SJSA1 (cell line): ENCODE data around the gene ANAPC2. TPM values are rescaled to one million over a fixed set of nuclear protein-coding genes. Genes with fewer than 3 reads are reported as not detected.
A peak's percentile ranks its signal among the peaks of the same experiment; 100 is the strongest.

Source experiments
- DNase-seq, 2 experiments: peaks; one replicate each; pipeline ENCODE4 v3.0.0-alpha.2; 2015 to 2020; ENCODE audit warnings: low spot score in 2 of 2, low read depth in 1 of 2
- H3K27ac ChIP-seq: fragments of 250-450 bp; sonication (Bioruptor Pico); 2 replicates; pipeline ENCODE4 v1.5.1; 2020; ENCODE audit warnings: mild to moderate bottlenecking, moderate library complexity
- H3K27me3 ChIP-seq: fragments of 250-450 bp; sonication (Bioruptor Pico); replicated peaks from 2 replicates; pipeline ENCODE4 v1.5.1; 2020; ENCODE audit warnings: mild to moderate bottlenecking, moderate library complexity
- H3K36me3 ChIP-seq: fragments of 250-450 bp; sonication (Bioruptor Pico); 2 replicates; pipeline ENCODE4 v1.5.1; 2020; ENCODE audit warnings: mild to moderate bottlenecking
- H3K4me1 ChIP-seq: fragments of 250-450 bp; sonication (Bioruptor Pico); replicated peaks from 2 replicates; pipeline ENCODE4 v1.6.1; 2021; ENCODE audit warnings: mild to moderate bottlenecking
- H3K4me3 ChIP-seq: fragments of 250-450 bp; sonication (Bioruptor Pico); 2 replicates; pipeline ENCODE4 v1.5.1; 2020; ENCODE audit warnings: mild to moderate bottlenecking
- H3K9me3 ChIP-seq: fragments of 250-450 bp; sonication (Bioruptor Pico); replicated peaks from 2 replicates; pipeline ENCODE4 v1.5.1; 2020; ENCODE audit warnings: mild to moderate bottlenecking
- total RNA-seq: library from RNA; depleted of rRNA; stranded (reverse); fragments of >200 nt; shearing (Covaris generic); gene quantifications from 2 replicates; pipeline ENCODE4 v1.2.3, GENCODE V29; 2014

ANAPC2 gene
- total RNA-seq, 1 experiment from 2014 or later, result 13.7 TPM

DNA sequence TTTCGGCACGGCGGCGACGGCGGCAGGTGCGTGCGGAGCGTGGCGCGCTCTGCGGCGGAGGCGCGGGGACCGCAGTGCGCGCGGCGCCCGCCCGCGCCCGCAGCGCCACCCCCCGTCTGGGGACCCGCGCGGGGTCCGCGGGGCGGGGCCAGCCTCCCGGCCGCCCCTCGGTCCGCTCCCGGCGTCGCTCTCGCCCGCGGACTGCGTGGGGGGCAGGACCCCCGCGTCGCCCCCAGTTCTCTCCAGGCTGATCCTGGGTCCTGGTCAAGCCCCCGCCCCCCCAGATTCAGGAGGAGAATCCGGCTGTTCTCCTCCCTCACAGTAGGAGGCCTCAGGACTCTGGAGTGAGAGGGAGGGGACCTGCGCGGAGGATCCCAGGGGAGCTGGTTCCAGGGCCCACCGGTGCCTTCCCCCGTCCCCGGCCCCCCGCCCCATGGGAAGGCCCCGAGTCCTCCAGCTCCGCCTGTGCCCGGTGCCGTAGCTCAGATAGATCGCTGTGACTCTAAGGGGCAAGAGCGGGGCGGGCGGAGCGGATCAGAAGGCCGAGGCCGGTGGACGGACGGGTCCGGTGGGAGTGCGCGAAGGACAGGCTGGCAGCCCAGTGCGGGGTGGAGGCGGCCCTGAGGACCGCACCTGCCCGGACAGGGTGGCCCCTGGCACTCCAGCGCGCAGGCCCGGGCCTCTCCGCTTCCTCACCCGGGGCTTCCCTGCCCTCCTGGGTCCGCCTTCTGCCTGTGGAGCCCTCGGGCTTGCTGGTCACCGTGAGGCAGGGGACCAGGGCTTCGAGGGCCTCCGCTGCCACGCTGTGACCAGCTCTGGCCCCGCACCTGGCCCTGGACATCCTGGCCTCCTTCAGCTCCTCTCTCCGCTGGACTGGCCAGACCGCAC lies 34.1 kb upstream of the ANAPC2 start, which contains the start of gene RNF208:
Gene RNF208 (minus strand): TSS at position 51 of the 888 bp plus-strand sequence. CDS start 1,028 bp downstream, outside the sequence.
- H3K4me3 ChIP-seq, result peak within 1 kb of the TSS; percentile 82
- H3K27ac ChIP-seq, result no peak within 1 kb of the TSS
- no peaks in the 10 kb centered on the region for H3K9me3 ChIP-seq
- peaks cover 29% of the 10 kb centered on the region for H3K4me1 ChIP-seq
- no peaks in the 10 kb centered on the region for H3K27me3 ChIP-seq
- H3K36me3 ChIP-seq, result peaks cover 19% of the 10 kb centered on the region
- DNase-seq, result no peak

DNA sequence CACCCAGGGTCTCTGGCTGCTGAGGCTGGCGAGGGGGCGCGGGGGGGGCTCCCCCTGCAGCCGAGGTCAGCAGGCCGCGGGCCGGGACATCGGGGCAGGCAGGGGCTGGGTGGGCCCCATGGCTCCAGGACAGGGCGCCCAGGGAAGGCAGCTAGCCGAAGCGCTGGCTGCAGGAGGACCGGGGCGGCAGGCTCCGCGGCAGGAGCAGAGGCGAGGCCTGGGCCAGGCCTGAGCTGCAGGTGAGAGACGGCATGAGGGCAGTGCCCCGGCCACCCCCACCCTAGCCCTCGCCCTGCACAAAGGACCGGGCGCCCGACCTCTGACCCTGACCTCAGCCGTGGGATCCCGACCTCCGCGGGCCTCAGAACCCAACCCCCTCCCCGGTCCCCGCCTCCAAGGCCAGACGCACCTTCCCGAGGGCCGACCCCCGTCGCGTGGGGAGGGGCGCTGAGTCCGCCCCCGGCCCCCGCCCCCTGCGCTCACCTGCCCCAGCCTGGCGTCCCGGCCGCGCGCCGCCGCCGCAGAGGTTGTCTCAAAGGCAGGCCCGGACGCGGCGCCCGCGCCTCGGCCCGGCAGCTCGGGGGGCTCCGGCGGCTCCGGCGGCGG lies 33.2 kb upstream of the ANAPC2 start:
- Histone ChIP-seq H3K27me3 (no peaks in the 10 kb centered on the region), H3K27ac (no peak overlapping the region), H3K9me3 (no peaks in the 10 kb centered on the region), H3K4me3 (no peak overlapping the region), H3K4me1 (peaks cover 25% of the 10 kb centered on the region), H3K36me3 (peaks cover 21% of the 10 kb centered on the region)
- DNase-seq, result no peak

DNA sequence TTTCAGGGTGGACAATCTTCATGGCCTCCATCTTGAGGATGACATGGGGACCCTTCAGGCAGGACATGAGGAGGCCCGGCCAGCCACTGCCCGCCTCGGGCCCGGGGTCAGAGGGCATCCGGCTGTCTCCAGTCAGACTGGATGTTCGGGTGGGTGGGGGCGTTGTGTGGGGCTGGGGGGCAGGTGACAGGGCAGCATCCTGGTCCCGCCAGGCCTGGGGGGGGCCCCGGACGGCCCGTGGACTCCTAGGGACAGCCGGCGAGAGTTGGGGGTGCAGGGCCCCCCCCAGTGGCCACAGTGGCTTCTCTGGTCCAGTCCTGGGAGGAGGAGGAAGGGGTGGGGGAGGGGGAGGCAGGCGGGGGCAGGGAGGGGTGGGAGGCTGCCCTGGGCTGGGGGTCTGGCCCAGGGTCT lies 32.7 kb upstream of the ANAPC2 start:
- Histone ChIP-seq H3K9me3 (no peaks in the 10 kb centered on the region), H3K27me3 (no peaks in the 10 kb centered on the region), H3K36me3 (peaks cover 26% of the 10 kb centered on the region), H3K4me3 (no peak overlapping the region), H3K4me1 (peaks cover 25% of the 10 kb centered on the region), H3K27ac (no peak overlapping the region)
- DNase-seq, result no peak

DNA sequence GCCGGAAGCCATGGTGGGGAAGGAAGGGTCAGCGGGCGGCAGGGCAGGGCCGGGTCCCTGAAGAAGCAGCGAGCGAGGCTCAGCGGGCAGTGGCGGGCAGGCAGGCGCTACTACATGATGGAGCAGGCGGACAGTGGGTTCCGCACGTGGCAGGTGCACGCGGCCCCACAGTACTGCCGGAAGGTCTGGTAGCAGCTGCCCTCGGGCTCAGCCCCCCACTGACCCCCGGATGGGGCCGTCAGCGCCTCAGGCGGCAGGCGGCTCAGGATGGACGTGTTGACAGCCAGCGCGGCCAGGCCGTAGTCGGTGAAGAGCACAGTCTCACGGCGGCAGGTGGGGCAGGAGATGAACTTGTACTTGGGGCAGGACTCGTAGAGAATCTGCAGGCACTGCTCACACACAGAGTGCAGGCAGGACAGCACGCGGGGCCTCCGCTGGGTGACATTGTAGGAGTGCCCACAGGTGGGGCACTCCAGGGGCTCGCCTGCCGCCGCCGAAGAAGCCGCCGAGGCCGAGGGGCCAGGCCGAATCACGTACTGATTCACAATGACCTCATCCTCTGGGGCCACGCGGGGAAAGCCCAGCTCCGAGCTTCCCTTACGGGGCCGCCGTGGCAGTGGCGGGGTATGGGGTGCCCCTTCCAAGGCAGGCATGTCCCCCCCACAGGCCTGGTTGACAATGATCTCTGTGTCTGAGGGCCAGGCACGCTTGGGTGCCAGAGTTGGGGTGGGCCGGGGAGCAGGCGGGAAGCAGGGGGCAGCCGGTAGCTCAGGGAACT lies 32.1 kb upstream of the ANAPC2 start:
- H3K9me3 ChIP-seq, result no peaks in the 10 kb centered on the region
- no peak for DNase-seq
- H3K4me3 ChIP-seq, result no peak overlapping the region
- peaks cover 25% of the 10 kb centered on the region for H3K4me1 ChIP-seq
- H3K36me3 ChIP-seq, result peaks cover 32% of the 10 kb centered on the region
- no peaks in the 10 kb centered on the region for H3K27me3 ChIP-seq
- no peak overlapping the region for H3K27ac ChIP-seq

DNA sequence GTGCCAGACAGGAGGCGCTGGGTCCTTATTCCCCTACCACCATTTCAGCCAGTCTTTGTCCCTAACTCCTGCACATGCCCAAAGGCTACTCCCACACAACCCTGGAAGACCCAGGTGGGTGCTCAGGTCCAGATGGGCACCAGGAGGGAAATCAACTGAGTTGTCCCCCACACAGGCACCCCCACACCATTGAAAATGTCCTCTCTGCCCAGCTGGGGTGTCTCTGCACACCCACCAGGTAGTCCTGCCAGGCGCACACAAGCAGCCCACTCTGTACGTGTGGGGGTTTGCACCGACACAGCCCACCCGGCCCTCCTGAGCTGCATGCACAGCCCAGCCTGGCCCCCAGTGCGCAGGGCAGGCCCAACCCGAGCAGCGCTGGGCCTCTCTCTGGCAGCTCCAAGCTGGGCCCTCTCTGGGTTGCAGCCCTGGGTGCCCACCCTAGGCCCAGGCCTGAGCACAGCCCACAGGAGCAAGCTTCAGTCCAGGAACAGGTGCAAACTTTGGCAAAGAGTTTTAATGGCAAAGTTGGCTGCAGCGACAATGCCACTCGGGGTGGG lies 31.5 kb upstream of the ANAPC2 start:
- Histone ChIP-seq H3K4me1 (peaks cover 25% of the 10 kb centered on the region), H3K27ac (no peak overlapping the region), H3K9me3 (no peaks in the 10 kb centered on the region), H3K4me3 (no peak overlapping the region), H3K27me3 (no peaks in the 10 kb centered on the region), H3K36me3 (peaks cover 37% of the 10 kb centered on the region)
- no peak for DNase-seq

DNA sequence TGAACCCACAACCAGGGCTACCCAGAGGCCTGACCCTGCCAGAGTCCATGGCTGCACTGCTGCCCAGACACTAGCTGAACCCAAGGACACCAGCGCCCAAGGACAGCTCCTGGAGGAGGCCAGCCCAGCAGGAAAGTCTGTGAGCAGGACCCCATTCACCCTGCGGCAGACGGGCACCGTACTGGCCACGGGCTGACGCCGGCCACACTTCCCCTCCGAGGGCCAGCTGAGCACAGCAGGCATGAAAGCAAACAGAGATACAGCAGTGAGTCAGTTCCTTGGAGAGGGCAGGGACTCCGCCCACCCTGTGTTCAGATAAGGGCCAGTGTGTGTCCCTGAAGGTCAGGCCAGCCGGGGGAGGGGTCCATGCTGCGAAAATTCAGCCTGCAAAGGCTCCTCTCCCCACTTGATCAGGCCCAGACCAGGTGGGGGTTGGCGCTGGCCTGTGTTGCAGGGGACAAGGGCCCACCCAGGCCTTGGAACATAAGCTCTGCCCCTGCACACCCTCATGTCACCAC lies 30.5 kb upstream of the ANAPC2 start:
- DNase-seq, result peak in 1 of 2 experiments; percentile 20
- H3K36me3 ChIP-seq, result peaks cover 47% of the 10 kb centered on the region
- H3K27ac ChIP-seq, result no peak overlapping the region
- H3K4me3 ChIP-seq, result no peak overlapping the region
- no peaks in the 10 kb centered on the region for H3K27me3 ChIP-seq
- no peaks in the 10 kb centered on the region for H3K9me3 ChIP-seq
- H3K4me1 ChIP-seq, result peaks cover 20% of the 10 kb centered on the region

DNA sequence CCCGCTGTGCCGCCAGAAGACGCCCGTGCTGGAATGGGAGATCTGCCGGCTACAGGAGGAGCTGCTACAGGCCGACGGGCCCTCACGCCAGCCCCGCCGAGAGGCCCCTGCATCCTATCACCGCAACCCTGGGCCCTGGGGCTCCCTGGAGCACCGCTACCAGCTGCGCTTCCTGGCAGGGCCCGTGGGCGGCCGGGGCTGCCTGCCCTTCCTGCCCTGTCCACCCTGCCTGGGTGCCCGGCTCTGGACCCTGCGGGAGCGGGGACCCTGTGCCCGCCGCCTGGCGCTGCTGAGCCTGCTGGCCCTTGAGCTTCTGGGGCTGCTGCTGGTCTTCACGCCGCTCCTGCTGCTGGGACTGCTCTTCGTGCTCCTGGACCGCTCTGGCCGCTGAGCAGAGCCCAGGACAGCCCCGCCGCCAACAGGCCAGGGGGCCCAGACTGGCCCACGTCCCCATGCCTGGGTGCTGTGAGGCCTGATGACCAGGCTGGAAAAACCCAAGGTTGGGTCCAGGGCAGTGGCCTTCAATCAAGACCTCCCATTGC lies 29.9 kb upstream of the ANAPC2 start:
- H3K9me3 ChIP-seq, result no peaks in the 10 kb centered on the region
- no peaks in the 10 kb centered on the region for H3K27me3 ChIP-seq
- DNase-seq, result no peak
- H3K36me3 ChIP-seq, result peaks cover 49% of the 10 kb centered on the region
- H3K27ac ChIP-seq, result no peak overlapping the region
- peaks cover 18% of the 10 kb centered on the region for H3K4me1 ChIP-seq
- no peak overlapping the region for H3K4me3 ChIP-seq

DNA sequence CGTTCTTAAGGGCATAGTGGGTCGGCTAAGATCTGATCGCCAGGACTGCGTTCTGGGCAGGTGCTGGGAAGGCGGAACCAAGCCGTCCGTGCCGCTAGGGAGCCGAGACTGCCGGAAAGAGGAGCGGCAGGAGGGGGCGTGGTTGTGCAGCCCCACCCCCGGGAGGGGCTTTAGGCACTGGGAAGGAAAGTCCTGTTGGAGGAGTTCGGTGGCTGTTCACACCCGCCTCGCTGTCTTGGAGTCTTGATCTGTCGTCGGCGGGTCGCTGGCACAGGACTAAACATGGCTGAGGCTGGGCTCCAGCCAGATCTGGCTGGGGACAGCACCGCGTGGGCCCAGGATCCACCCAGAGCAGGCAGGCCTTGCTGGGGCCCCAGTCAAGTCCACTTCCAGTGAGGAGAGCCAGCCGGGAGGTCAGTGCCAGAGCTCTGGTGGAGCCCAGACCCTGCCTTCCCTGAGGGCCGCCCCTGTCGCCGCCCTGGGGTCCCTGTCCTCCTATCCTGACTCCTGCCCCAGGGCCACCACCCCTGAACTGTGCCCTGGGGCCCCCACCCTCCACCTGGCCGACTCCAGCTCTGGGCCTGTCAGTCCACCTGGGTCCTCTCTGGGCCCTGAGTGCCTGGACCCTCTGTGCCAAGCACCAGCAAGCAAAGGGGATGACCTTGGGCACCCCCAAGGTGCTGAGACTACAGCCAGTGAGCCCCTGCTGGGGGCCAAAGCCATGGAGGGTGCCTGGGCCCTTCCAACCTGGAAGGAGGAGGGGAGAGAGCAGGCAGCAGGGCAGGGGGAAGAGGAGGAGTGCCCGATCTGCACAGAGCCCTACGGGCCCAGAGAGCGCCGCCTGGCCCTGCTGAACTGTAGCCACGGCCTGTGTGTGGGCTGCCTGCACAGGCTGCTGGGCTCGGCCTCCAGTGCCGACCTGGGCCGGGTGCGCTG lies 29.2 kb upstream of the ANAPC2 start:
- no peaks in the 10 kb centered on the region for H3K9me3 ChIP-seq
- H3K4me1 ChIP-seq, result peaks cover 11% of the 10 kb centered on the region
- no peak overlapping the region for H3K4me3 ChIP-seq
- no peaks in the 10 kb centered on the region for H3K27me3 ChIP-seq
- peaks cover 55% of the 10 kb centered on the region for H3K36me3 ChIP-seq
- no peak for DNase-seq
- no peak overlapping the region for H3K27ac ChIP-seq

DNA sequence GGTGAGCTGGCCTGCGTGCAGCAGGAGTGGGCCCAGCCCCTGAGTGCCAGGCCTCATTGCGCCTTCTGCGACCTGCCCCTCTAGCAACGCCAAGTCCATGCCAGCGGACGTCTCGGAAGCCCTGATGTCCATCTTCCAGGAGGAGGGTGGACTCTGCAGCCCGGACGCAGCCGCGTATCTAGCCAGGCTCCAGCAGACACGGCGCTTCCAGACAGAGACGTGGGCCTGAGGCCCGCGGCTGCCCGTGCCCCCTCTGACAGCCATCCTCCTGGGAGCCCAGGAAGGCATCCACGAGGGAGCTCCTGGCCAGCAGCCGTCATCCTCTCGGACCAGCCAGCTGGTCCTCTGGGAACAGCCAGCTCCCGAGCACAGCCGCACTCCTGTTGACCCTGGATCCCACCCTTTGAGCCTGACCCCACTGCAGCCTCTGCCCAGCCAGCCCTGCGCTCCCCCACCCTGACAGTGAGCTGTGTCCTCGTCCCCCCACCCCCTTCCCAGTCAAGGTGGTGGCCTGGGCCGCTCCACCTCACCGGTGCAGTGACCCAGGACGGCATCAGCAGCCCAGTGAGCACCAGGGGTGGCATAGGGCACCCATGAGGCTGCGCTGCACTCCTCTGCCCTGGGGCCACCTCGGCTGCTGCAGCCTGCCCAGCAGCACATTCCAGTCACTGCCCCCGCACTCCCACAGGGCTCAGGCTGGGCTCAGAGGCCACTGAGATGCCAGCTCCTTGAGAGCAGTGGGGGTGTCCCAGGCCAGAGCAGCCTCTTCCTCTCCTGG lies 28.0 kb upstream of the ANAPC2 start:
- Histone ChIP-seq H3K9me3 (no peaks in the 10 kb centered on the region), H3K27me3 (no peaks in the 10 kb centered on the region), H3K4me1 (peaks cover 10% of the 10 kb centered on the region), H3K4me3 (no peak overlapping the region), H3K36me3 (peaks cover 55% of the 10 kb centered on the region), H3K27ac (no peak overlapping the region)
- no peak for DNase-seq

DNA sequence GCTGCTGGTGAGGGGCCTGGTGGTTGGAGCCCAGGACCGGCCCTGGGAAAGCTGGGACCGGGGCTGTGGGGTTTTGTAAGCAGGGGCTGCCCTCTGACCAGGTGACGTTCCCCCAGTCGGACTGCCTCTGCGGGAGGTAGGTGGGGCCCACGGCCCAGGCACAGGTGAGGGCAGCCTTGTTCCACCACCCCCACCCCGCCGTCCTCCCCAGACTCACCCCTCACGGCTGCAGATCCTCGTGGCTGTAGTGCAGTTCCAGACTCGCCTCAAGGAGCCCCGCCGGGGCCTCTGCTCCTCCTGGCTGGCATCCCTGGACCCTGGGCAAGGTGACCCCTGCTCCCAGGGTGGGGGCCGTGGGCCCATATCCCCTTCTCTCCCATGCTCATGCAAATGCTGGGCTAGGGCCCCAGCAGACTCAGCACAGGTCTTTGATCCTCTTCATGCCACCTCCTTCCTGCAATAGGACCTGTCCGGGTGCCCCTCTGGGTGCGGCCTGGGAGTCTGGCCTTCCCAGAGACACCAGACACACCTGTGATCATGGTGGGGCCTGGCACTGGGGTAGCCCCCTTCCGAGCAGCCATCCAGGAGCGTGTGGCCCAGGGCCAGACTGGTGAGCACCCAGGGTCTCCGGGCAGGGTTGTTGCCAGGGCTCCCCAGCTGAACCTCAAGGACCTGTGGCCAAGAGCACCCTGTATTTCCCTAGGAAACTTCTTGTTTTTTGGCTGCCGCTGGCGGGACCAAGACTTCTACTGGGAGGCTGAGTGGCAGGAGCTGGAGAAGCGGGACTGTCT lies 27.0 kb upstream of the ANAPC2 start:
- Histone ChIP-seq H3K27me3 (no peaks in the 10 kb centered on the region), H3K36me3 (peaks cover 55% of the 10 kb centered on the region), H3K4me1 (peaks cover 10% of the 10 kb centered on the region), H3K9me3 (no peaks in the 10 kb centered on the region), H3K27ac (no peak overlapping the region), H3K4me3 (no peak overlapping the region)
- no peak for DNase-seq

DNA sequence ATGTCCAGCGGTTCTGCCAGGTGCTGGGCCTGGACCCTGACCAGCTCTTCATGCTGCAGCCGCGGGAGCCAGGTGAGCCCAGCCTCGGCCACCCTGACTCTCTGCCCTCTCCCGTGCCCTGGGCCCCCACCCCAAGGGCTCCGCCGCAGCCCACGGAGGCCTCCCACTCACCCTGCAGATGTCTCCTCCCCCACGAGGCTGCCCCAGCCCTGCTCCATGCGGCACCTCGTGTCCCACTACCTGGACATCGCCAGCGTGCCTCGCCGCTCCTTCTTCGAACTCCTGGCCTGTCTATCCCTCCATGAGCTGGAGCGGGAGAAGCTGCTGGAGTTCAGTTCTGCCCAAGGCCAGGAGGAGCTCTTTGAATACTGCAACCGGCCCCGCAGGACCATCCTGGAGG lies 26.3 kb upstream of the ANAPC2 start:
- DNase-seq, result no peak
- peaks cover 10% of the 10 kb centered on the region for H3K4me1 ChIP-seq
- H3K4me3 ChIP-seq, result no peak overlapping the region
- H3K27ac ChIP-seq, result no peak overlapping the region
- H3K9me3 ChIP-seq, result no peaks in the 10 kb centered on the region
- peaks cover 58% of the 10 kb centered on the region for H3K36me3 ChIP-seq
- H3K27me3 ChIP-seq, result no peaks in the 10 kb centered on the region
